Endothelial cell of umbilical vein (primary cell): Measurements from ENCODE around the gene CCNB1.

Experiments
- EZH2 ChIP-seq: IDR thresholded peaks from 2 replicates; pipeline ENCODE4 v1.6.1; 2012; ENCODE audit warnings: borderline replicate concordance, low read depth, mild to moderate bottlenecking, moderate library complexity, low read length, inconsistent platforms; ENCODE audit not compliant: severe bottlenecking
- JUN ChIP-seq: IDR thresholded peaks from 2 replicates; pipeline ENCODE4 v1.6.1; 2011; ENCODE audit warnings: borderline replicate concordance, low read depth; ENCODE audit not compliant: insufficient read length, insufficient read depth
- MYC ChIP-seq: IDR thresholded peaks from one replicate; pipeline ENCODE4 v1.6.1; 2011; ENCODE audit warnings: mild to moderate bottlenecking, low read depth, low read length
- POLR2A ChIP-seq: IDR thresholded peaks from 2 replicates; pipeline ENCODE4 v1.6.1; 2012; ENCODE audit warnings: low read depth, mild to moderate bottlenecking, control low read depth, low read length
- POLR2AphosphoS5 ChIP-seq: IDR thresholded peaks from 2 replicates; pipeline ENCODE4 v1.6.1; 2012; ENCODE audit warnings: low read depth, mild to moderate bottlenecking, control low read depth, low read length, moderate library complexity; ENCODE audit not compliant: insufficient read depth
- TF ChIP-seq, protein P1 (sequence below), 2 donors: IDR thresholded peaks; 1 replicate in 1 of 2; 2 replicates in 1 of 2; pipeline ENCODE4 v1.5.1; 2011; ENCODE audit warnings: low read length in 2 of 2, mild to moderate bottlenecking in 2 of 2, moderate library complexity in 2 of 2, control low read depth in 1 of 2, inconsistent platforms in 1 of 2, low read depth in 1 of 2; ENCODE audit not compliant: insufficient read depth in 1 of 2; ENCODE audit errors: extremely low read depth in 1 of 2
- TF ChIP-seq, protein P2 (sequence below): IDR thresholded peaks from 2 replicates; pipeline ENCODE4 v1.6.1; 2011; ENCODE audit not compliant: insufficient read depth, insufficient read length

DNA sequence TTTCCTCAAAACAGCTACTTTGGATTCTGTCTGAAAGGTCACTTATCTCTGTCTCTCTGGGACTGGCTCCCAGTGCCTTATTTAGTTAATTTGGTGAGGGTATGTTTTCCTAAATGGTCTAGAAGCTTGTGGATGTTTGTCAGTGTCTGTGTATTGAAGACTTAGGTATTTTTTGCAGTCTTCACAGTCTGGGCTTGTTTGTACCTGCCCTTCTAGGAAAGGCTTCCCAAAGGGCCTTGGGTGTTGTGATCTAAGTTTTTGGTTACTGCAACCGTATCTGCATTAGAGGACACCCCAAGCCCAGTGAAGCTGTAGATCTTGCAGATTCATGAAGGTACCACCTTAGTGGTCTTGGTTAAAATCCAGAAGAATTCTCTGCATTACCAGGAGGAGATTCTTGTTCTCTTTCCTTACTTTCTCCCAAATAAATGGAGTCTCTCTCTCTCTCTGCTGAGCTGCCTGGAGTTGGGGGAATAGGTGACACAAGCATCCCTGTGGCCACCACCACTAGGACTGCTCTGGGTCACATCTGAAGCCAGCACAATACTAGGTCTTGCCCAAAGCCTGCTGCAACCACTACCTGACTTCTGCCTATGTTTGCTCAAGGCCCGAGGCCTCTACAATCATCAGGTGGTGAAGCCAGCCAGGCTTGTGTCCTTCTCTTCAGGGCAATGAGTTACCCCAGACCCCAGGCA, 17.8 kb upstream of the CCNB1 start:
- TF ChIP-seq, protein P1, sequence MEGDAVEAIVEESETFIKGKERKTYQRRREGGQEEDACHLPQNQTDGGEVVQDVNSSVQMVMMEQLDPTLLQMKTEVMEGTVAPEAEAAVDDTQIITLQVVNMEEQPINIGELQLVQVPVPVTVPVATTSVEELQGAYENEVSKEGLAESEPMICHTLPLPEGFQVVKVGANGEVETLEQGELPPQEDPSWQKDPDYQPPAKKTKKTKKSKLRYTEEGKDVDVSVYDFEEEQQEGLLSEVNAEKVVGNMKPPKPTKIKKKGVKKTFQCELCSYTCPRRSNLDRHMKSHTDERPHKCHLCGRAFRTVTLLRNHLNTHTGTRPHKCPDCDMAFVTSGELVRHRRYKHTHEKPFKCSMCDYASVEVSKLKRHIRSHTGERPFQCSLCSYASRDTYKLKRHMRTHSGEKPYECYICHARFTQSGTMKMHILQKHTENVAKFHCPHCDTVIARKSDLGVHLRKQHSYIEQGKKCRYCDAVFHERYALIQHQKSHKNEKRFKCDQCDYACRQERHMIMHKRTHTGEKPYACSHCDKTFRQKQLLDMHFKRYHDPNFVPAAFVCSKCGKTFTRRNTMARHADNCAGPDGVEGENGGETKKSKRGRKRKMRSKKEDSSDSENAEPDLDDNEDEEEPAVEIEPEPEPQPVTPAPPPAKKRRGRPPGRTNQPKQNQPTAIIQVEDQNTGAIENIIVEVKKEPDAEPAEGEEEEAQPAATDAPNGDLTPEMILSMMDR (IDR thresholded peaks at IDR 0.05; ENCODE audit: extremely low read depth in 1 of 2, insufficient read depth in 1 of 2, low read depth in 1 of 2, low read length in 2 of 2), result no peak
- TF ChIP-seq POLR2A, result no peak
- no peak for TF ChIP-seq EZH2
- no peak for TF ChIP-seq POLR2AphosphoS5
- no peak for TF ChIP-seq JUN
- TF ChIP-seq, protein P2, sequence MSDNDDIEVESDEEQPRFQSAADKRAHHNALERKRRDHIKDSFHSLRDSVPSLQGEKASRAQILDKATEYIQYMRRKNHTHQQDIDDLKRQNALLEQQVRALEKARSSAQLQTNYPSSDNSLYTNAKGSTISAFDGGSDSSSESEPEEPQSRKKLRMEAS, result no peak
- no peak for TF ChIP-seq MYC
